Measurements from ENCODE around the gene ZNF282. TPM values are rescaled to one million over a fixed set of nuclear protein-coding genes. Genes with fewer than 3 reads are reported as not detected.

ZNF282 gene
- total RNA-seq, 4 donors from 2014 or later: 18.3 to 40.8 (median 22.2) TPM

- 67 to 94% methylated on average over 3 to 4 of the region's 4 CpGs for WGBS, 2 donors (ENCODE audit: low coverage in 1 of 2)
- H3K9me3 ChIP-seq: no peaks in the 10 kb centered on the region
- H3K27me3 ChIP-seq: no peaks in the 10 kb centered on the region
- TF ChIP-seq EP300 (IDR thresholded peaks at IDR 0.05; ENCODE audit: low read depth): no peak
- no peak for TF ChIP-seq POLR2AphosphoS5 (IDR thresholded peaks at IDR 0.05)
- no peak for TF ChIP-seq POLR2A (IDR thresholded peaks at IDR 0.05)
- TF ChIP-seq, protein P1, sequence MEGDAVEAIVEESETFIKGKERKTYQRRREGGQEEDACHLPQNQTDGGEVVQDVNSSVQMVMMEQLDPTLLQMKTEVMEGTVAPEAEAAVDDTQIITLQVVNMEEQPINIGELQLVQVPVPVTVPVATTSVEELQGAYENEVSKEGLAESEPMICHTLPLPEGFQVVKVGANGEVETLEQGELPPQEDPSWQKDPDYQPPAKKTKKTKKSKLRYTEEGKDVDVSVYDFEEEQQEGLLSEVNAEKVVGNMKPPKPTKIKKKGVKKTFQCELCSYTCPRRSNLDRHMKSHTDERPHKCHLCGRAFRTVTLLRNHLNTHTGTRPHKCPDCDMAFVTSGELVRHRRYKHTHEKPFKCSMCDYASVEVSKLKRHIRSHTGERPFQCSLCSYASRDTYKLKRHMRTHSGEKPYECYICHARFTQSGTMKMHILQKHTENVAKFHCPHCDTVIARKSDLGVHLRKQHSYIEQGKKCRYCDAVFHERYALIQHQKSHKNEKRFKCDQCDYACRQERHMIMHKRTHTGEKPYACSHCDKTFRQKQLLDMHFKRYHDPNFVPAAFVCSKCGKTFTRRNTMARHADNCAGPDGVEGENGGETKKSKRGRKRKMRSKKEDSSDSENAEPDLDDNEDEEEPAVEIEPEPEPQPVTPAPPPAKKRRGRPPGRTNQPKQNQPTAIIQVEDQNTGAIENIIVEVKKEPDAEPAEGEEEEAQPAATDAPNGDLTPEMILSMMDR (IDR thresholded peaks at IDR 0.05): no peak
- in situ Hi-C loops (cut with MboI; ENCODE audit: low pct_ligation_motif_present in 1 of 4, low pct_unique_long_range_greater_than_20kb in 1 of 4, low sequenced_read_pairs in 3 of 4) (no loop called here), intact Hi-C loops (cut with DNase I; ENCODE audit: low total_unique reads) (no loop called here)
- H3K27ac ChIP-seq: no peak overlapping the region
- H3K4me3 ChIP-seq: no peak overlapping the region
- H3K36me3 ChIP-seq: peaks cover 0 to 12% (median 0%) of the 10 kb centered on the region in 4 donors
- H3K4me1 ChIP-seq: peaks cover 0 to 23% (median 4%) of the 10 kb centered on the region in 4 donors
- no peak for DNase-seq
Observed at GRCh38 chr7:149150981-149151380, 44.4 kb upstream of the ZNF282 start.

DNA sequence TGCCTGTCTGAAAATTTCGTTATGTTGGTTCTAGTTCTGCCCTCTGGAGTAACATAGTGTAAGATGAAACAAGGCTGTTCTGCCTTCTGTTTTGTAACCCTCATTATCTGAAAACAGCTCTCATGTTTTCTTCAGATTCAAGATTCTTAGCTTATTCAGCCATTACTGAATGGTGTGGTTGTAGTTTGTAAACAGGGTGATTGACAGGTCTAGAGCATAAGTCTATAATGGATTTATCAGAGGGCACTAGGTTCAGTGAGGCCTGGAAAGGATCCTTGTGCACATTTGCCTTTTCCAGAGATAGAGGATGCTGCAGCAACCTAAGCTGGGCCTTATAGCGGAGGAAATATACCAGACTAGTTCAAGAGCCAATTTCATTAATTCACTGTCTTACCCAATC lies 42.0 kb upstream of the ZNF282 start:
- in situ Hi-C loops (cut with MboI; ENCODE audit: low pct_ligation_motif_present in 1 of 4, low pct_unique_long_range_greater_than_20kb in 1 of 4, low sequenced_read_pairs in 3 of 4) (no loop called here), intact Hi-C loops (cut with DNase I; ENCODE audit: low total_unique reads) (no loop called here)
- peaks cover 0 to 19% (median 5%) of the 10 kb centered on the region in 4 donors for H3K36me3 ChIP-seq
- no peaks in the 10 kb centered on the region for H3K27me3 ChIP-seq
- 60 to 92% methylated on average over 1 to 2 of the region's 2 CpGs for WGBS, 2 donors (ENCODE audit: low coverage in 1 of 2)
- no peaks in the 10 kb centered on the region for H3K9me3 ChIP-seq
- TF ChIP-seq, protein P1 (IDR thresholded peaks at IDR 0.05): no peak
- no peak for TF ChIP-seq POLR2AphosphoS5 (IDR thresholded peaks at IDR 0.05)
- no peak for TF ChIP-seq POLR2A (IDR thresholded peaks at IDR 0.05)
- TF ChIP-seq EP300 (IDR thresholded peaks at IDR 0.05; ENCODE audit: low read depth): no peak
- H3K4me3 ChIP-seq: no peak overlapping the region
- DNase-seq: no peak
- H3K4me1 ChIP-seq: peaks cover 0 to 13% (median 4%) of the 10 kb centered on the region in 4 donors
- H3K27ac ChIP-seq: no peak overlapping the region

DNA sequence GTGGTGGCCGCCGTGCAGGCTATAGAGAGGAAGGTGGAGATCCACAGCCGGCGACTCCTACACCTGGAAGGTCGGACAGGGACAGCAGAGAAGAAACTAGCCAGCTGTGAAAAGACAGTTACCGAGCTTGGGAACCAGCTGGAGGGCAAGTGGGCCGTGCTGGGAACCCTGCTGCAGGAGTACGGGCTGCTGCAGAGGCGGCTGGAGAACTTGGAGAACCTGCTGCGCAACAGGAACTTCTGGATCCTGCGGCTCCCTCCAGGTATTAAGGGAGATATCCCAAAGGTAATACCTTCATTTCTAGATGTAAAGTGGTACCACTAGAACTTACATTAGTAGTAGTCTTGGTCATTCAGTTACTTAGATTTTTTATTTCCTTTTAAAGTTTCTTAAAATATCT lies 41.3 kb upstream of the ZNF282 start:
- DNase-seq: no peak
- in situ Hi-C loops (cut with MboI; ENCODE audit: low pct_ligation_motif_present in 1 of 4, low pct_unique_long_range_greater_than_20kb in 1 of 4, low sequenced_read_pairs in 3 of 4): no loop called here
- Histone ChIP-seq H3K4me3 (no peak overlapping the region), H3K4me1 (peaks cover 0 to 6% (median 1%) of the 10 kb centered on the region in 4 donors), H3K36me3 (peaks cover 0 to 19% (median 5%) of the 10 kb centered on the region in 4 donors), H3K27ac (no peak overlapping the region), H3K27me3 (no peaks in the 10 kb centered on the region), H3K9me3 (no peaks in the 10 kb centered on the region)
- WGBS, 2 donors (ENCODE audit: low coverage in 1 of 2): 91% methylated on average over 11 of the region's 11 CpGs; no CpG with 5 or more reads in 1 of the 2 donors
- intact Hi-C loops (cut with DNase I; ENCODE audit: low total_unique reads): no loop called here
- TF ChIP-seq POLR2AphosphoS5 (IDR thresholded peaks at IDR 0.05) (no peak), POLR2A (IDR thresholded peaks at IDR 0.05) (no peak), EP300 (IDR thresholded peaks at IDR 0.05; ENCODE audit: low read depth) (no peak)
- TF ChIP-seq, protein P1 (IDR thresholded peaks at IDR 0.05): no peak

- 84 to 92% methylated on average over 3 to 6 of the region's 6 CpGs for WGBS, 2 donors (ENCODE audit: low coverage in 1 of 2)
- Histone ChIP-seq H3K4me3 (no peak overlapping the region), H3K27me3 (no peaks in the 10 kb centered on the region), H3K36me3 (peaks cover 0 to 19% (median 7%) of the 10 kb centered on the region in 4 donors), H3K9me3 (no peaks in the 10 kb centered on the region), H3K27ac (no peak overlapping the region), H3K4me1 (no peaks in the 10 kb centered on the region)
- in situ Hi-C loops (cut with MboI; ENCODE audit: low pct_ligation_motif_present in 1 of 4, low pct_unique_long_range_greater_than_20kb in 1 of 4, low sequenced_read_pairs in 3 of 4) (no loop called here), intact Hi-C loops (cut with DNase I; ENCODE audit: low total_unique reads) (no loop called here)
- no peak for DNase-seq
- TF ChIP-seq POLR2A (IDR thresholded peaks at IDR 0.05): no peak
- TF ChIP-seq EP300 (IDR thresholded peaks at IDR 0.05; ENCODE audit: low read depth): no peak
- TF ChIP-seq POLR2AphosphoS5 (IDR thresholded peaks at IDR 0.05): no peak
- TF ChIP-seq, protein P1 (IDR thresholded peaks at IDR 0.05): no peak
Observed at GRCh38 chr7:149156898-149157297, 38.4 kb upstream of the ZNF282 start.
